Measurements from ENCODE around the gene ZIC3.

GRCh38 chrX:137567682-137568232 is 1.8 kb downstream of the ZIC3 start:
- TF ChIP-seq CTCF (IDR thresholded peaks at IDR 0.05; ENCODE audit: low read depth, low read length) (no peak), EZH2phosphoT487 (IDR thresholded peaks at IDR 0.05; ENCODE audit: low read depth) (no peak)

All from OCI-LY3 (cell line).